Osteoblast (primary cell): ENCODE data around the gene ZNF280A. TPM values are rescaled to one million over a fixed set of nuclear protein-coding genes. Genes with fewer than 3 reads are reported as not detected.

Experiments
- DNase-seq: peaks from one replicate; pipeline ENCODE4 v3.0.0; 2011; ENCODE audit warnings: low spot score, mixed read lengths; ENCODE audit not compliant: insufficient read length; ENCODE audit errors: missing footprints
- H2AFZ ChIP-seq: 2 replicates; pipeline ENCODE4 v1.6.0; 2011; ENCODE audit warnings: mild to moderate bottlenecking, low read length
- H3K27ac ChIP-seq: 2 replicates; pipeline ENCODE4 v1.5.1; 2011; ENCODE audit warnings: mild to moderate bottlenecking, low read depth, low read length, moderate library complexity
- H3K27me3 ChIP-seq: 2 replicates; pipeline ENCODE4 v1.6.0; 2012; ENCODE audit warnings: mild to moderate bottlenecking, control low read depth, inconsistent platforms, low read length, moderate library complexity; ENCODE audit not compliant: insufficient read depth
- H3K36me3 ChIP-seq: 2 replicates; pipeline ENCODE4 v1.5.1; 2011; ENCODE audit warnings: mild to moderate bottlenecking, low read length, control low read depth, moderate library complexity; ENCODE audit not compliant: insufficient read depth
- H3K4me1 ChIP-seq: 2 replicates; pipeline ENCODE4 v1.5.1; 2011; ENCODE audit warnings: mild to moderate bottlenecking, low read length, control low read depth, moderate library complexity; ENCODE audit not compliant: insufficient read depth
- H3K4me2 ChIP-seq: 2 replicates; pipeline ENCODE4 v1.6.0; 2011; ENCODE audit warnings: mild to moderate bottlenecking, low read length; ENCODE audit not compliant: insufficient read depth
- H3K4me3 ChIP-seq: fragments of 200-600 bp; sonication (generic); 3 replicates; pipeline ENCODE4 v1.5.1; 2012; ENCODE audit warnings: mild to moderate bottlenecking, low read length, inconsistent platforms; ENCODE audit not compliant: insufficient read depth
- H3K79me2 ChIP-seq: 2 replicates; pipeline ENCODE4 v1.6.0; 2012; ENCODE audit warnings: mild to moderate bottlenecking, low read length, control low read depth, inconsistent platforms; ENCODE audit not compliant: insufficient read depth
- H3K9me3 ChIP-seq: 2 replicates; pipeline ENCODE4 v1.5.1; 2011; ENCODE audit warnings: low read depth, low read length, control low read depth
- H4K20me1 ChIP-seq: 2 replicates; pipeline ENCODE4 v1.6.0; 2012; ENCODE audit warnings: mild to moderate bottlenecking, low read length, control low read depth; ENCODE audit not compliant: insufficient read depth
- total RNA-seq: library from RNA; depleted of rRNA; stranded (reverse); fragments of >200 nt; gene quantifications from 2 replicates; pipeline ENCODE4 v1.2.3, GENCODE V29; 2012
- TF ChIP-seq, protein P1 (sequence below): IDR thresholded peaks from 2 replicates; pipeline ENCODE4 v1.5.1; 2011; ENCODE audit warnings: mild to moderate bottlenecking, low read depth, low read length, moderate library complexity; ENCODE audit errors: extremely low read depth

The ZNF280A gene
- total RNA-seq, 1 donor, result not detected

DNA sequence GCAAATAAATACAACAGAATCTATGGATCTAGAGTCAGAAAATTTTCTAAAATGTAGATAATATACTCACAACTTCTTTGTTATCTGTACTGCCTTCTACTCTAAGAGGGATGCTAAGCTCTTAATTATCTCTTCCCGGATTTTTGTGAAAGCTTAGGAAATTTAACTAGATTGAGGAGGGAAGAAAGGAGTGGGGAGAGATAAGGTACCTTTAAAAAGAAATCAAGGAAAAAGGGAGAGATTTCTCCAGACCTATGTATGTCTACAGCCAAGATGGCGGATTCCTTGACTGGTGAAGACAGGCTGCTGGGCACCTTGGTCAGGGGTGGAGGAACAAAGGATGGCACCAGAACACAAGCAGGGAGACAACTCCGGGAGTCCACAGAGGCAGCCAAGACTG, 34.5 kb downstream of the ZNF280A start:
- TF ChIP-seq, protein P1, sequence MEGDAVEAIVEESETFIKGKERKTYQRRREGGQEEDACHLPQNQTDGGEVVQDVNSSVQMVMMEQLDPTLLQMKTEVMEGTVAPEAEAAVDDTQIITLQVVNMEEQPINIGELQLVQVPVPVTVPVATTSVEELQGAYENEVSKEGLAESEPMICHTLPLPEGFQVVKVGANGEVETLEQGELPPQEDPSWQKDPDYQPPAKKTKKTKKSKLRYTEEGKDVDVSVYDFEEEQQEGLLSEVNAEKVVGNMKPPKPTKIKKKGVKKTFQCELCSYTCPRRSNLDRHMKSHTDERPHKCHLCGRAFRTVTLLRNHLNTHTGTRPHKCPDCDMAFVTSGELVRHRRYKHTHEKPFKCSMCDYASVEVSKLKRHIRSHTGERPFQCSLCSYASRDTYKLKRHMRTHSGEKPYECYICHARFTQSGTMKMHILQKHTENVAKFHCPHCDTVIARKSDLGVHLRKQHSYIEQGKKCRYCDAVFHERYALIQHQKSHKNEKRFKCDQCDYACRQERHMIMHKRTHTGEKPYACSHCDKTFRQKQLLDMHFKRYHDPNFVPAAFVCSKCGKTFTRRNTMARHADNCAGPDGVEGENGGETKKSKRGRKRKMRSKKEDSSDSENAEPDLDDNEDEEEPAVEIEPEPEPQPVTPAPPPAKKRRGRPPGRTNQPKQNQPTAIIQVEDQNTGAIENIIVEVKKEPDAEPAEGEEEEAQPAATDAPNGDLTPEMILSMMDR, result no peak
- H3K27ac ChIP-seq, result no peak overlapping the region
- no peak overlapping the region for H2AFZ ChIP-seq
- no peaks in the 10 kb centered on the region for H3K4me1 ChIP-seq
- no peaks in the 10 kb centered on the region for H4K20me1 ChIP-seq
- H3K79me2 ChIP-seq, result no peaks in the 10 kb centered on the region
- H3K27me3 ChIP-seq, result no peaks in the 10 kb centered on the region
- DNase-seq, result no peak
- H3K4me3 ChIP-seq, result no peak overlapping the region
- H3K36me3 ChIP-seq, result peaks cover 3% of the 10 kb centered on the region
- H3K9me3 ChIP-seq, result no peaks in the 10 kb centered on the region
- no peak overlapping the region for H3K4me2 ChIP-seq

- Histone ChIP-seq H3K4me1 (no peaks in the 10 kb centered on the region), H3K4me2 (no peak overlapping the region)
Measured at GRCh38 chr22:22484023-22484422, 36.0 kb downstream of the ZNF280A start.

DNA sequence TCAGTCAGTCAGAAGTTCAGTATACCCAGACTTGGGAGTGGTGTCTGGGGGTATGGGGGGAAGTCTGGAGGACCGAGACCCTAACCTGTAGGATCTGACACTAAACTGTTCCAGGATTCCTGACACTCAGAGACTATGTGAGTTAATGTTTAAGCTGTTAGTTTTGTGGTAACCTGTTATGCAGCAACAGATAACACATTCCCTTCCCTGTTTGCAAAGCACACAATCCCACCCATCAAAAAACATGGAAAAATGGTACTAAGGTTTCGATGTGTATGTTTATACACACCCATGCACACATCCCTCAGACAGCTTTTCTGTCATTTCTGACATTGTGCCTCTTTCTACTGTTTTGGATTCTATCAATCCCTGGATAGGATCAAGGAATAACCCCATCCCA, 39.1 kb downstream of the ZNF280A start:
- no peak overlapping the region for H3K4me3 ChIP-seq
- TF ChIP-seq, protein P1, result no peak
- no peaks in the 10 kb centered on the region for H3K4me1 ChIP-seq
- no peaks in the 10 kb centered on the region for H3K36me3 ChIP-seq
- no peaks in the 10 kb centered on the region for H4K20me1 ChIP-seq
- no peak overlapping the region for H2AFZ ChIP-seq
- H3K4me2 ChIP-seq, result no peak overlapping the region
- DNase-seq, result no peak
- no peaks in the 10 kb centered on the region for H3K9me3 ChIP-seq
- no peaks in the 10 kb centered on the region for H3K27me3 ChIP-seq
- no peaks in the 10 kb centered on the region for H3K79me2 ChIP-seq
- no peak overlapping the region for H3K27ac ChIP-seq

More at GRCh38 chr22:22484023-22484422, 36.0 kb downstream of the ZNF280A start:
- Histone ChIP-seq H3K27me3 (no peaks in the 10 kb centered on the region), H3K9me3 (no peaks in the 10 kb centered on the region), H3K36me3 (peaks cover 3% of the 10 kb centered on the region), H4K20me1 (no peaks in the 10 kb centered on the region), H3K79me2 (no peaks in the 10 kb centered on the region), H3K27ac (no peak overlapping the region), H3K4me3 (no peak overlapping the region), H2AFZ (no peak overlapping the region)
- TF ChIP-seq, protein P1, result no peak
- no peak for DNase-seq

GRCh38 chr22:22479999-22480532, 40.0 kb downstream of the ZNF280A start:
- Histone ChIP-seq H3K27ac (no peak overlapping the region), H3K4me1 (no peaks in the 10 kb centered on the region), H3K9me3 (no peaks in the 10 kb centered on the region), H3K79me2 (no peaks in the 10 kb centered on the region), H3K36me3 (no peaks in the 10 kb centered on the region), H3K4me3 (no peak overlapping the region), H4K20me1 (no peaks in the 10 kb centered on the region), H3K4me2 (no peak overlapping the region), H2AFZ (no peak overlapping the region), H3K27me3 (no peaks in the 10 kb centered on the region)
- DNase-seq, result no peak
- TF ChIP-seq, protein P1, result no peak
